ENCODE results near the gene RPS23.
"Not testable (repeated sequence)": the region's sequence is repeated elsewhere in the genome, so short reads cannot be mapped to it uniquely, and the experiment has no call there.

Gene RPS23

GRCh38 chr5:82278711-82279370, 687 bp upstream of the RPS23 start:
- DNase-seq (ENCODE audit: low read depth): no peak
- H3K4me3 ChIP-seq (ENCODE audit: low read depth, low read length): peak overlapping the region; percentile 100
- no peak for TF ChIP-seq CTCF (IDR thresholded peaks at IDR 0.05; ENCODE audit: insufficient read depth, low read depth, low read length, missing control alignments)

- H3K4me3 ChIP-seq (ENCODE audit: low read depth, low read length): peak overlapping the region; percentile 100
- no peak for TF ChIP-seq CTCF (IDR thresholded peaks at IDR 0.05; ENCODE audit: insufficient read depth, low read depth, low read length, missing control alignments)
- DNase-seq (ENCODE audit: low read depth): peak; percentile 30
These were observed 554 bp downstream of the RPS23 start for GRCh38 chr5:82277613-82277986.

GRCh38 chr5:82276800-82277612, 1.1 kb downstream of the RPS23 start:
- peak overlapping the region; percentile 100 for H3K4me3 ChIP-seq (ENCODE audit: low read depth, low read length)
- DNase-seq (ENCODE audit: low read depth): peak; percentile 23
- no peak for TF ChIP-seq CTCF (IDR thresholded peaks at IDR 0.05; ENCODE audit: insufficient read depth, low read depth, low read length, missing control alignments)

- DNase-seq (ENCODE audit: low read depth): peak; percentile 14
- H3K4me3 ChIP-seq (ENCODE audit: low read depth, low read length): no peak overlapping the region
- no peak for TF ChIP-seq CTCF (IDR thresholded peaks at IDR 0.05; ENCODE audit: insufficient read depth, low read depth, low read length, missing control alignments)
These were observed 2.9 kb downstream of the RPS23 start for GRCh38 chr5:82275216-82275664.

GRCh38 chr5:82274343-82275211, 3.6 kb downstream of the RPS23 start:
- H3K4me3 ChIP-seq (ENCODE audit: low read depth, low read length): no peak overlapping the region
- TF ChIP-seq CTCF (IDR thresholded peaks at IDR 0.05; ENCODE audit: insufficient read depth, low read depth, low read length, missing control alignments): no peak
- peak; percentile 51 for DNase-seq (ENCODE audit: low read depth)

- peak; percentile 51 for DNase-seq (ENCODE audit: low read depth)
- H3K4me3 ChIP-seq (ENCODE audit: low read depth, low read length): not testable (repeated sequence)
These were observed 4.7 kb downstream of the RPS23 start for GRCh38 chr5:82273426-82273825.

GRCh38 chr5:82272571-82273356, 5.4 kb downstream of the RPS23 start:
- DNase-seq (ENCODE audit: low read depth): peak; percentile 16
- not testable (repeated sequence) for H3K4me3 ChIP-seq (ENCODE audit: low read depth, low read length)

- not testable (repeated sequence) for DNase-seq (ENCODE audit: low read depth); H3K4me3 ChIP-seq (ENCODE audit: low read depth, low read length)
These were observed 8.8 kb downstream of the RPS23 start for GRCh38 chr5:82269363-82269762.

GRCh38 chr5:82267297-82267933, 10.7 kb downstream of the RPS23 start:
- H3K4me3 ChIP-seq (ENCODE audit: low read depth, low read length); DNase-seq (ENCODE audit: low read depth): not testable (repeated sequence)
